ENCODE data around the gene DRGX. TPM values are rescaled to one million over a fixed set of nuclear protein-coding genes. Genes with fewer than 3 reads are reported as not detected.

The DRGX gene
- not detected for total RNA-seq
- not detected for polyA plus RNA-seq
- long read RNA-seq, donor 1 = 0 reads
- long read RNA-seq, donor 2 = 0 reads
- long read RNA-seq, donor 3 = 0 reads

GRCh38 chr10:49395741-49396665 lies at the start of gene DRGX:
Gene DRGX, minus strand, starts transcription at chr10:49396089. Its CDS starts 649 bp downstream, at chr10:49395440.
- Histone ChIP-seq H3K9me3 (no peaks in the 10 kb centered on the region), H3K27ac (no peak within 1 kb of the TSS), H3K27me3 (peaks cover 46 to 100% (median 99%) of the 10 kb centered on the region in 7 donors), H3K4me3 (peak within 1 kb of the TSS in 5 of 10 donors; percentile 7 to 25 (median 17)), H3K4me1 (peaks cover 9 to 41% (median 34%) of the 10 kb centered on the region in 9 donors), H3K36me3 (no peaks in the 10 kb centered on the region)
- DNase-seq (no peak), ATAC-seq (peak in 1 of 8 donors; percentile 36)
- WGBS, 2 donors = 2 to 3% methylated on average over 63 of the region's 63 CpGs
- intact Hi-C loops (cut with DNase I) = loop anchor here in 1 of 10 donors (10.0 kb wide), 1 partner anchor 181 kb away; no protein-coding TSS in a partner anchor
- no peak for TF ChIP-seq CTCF (IDR thresholded peaks at IDR 0.05)

- Histone ChIP-seq H3K36me3 (peaks cover 0 to 4% (median 0%) of the 10 kb centered on the region in 9 donors), H3K27ac (no peak overlapping the region), H3K9me3 (peaks cover 0 to 21% (median 11%) of the 10 kb centered on the region in 11 donors), H3K27me3 (no peaks in the 10 kb centered on the region), H3K4me1 (no peaks in the 10 kb centered on the region), H3K4me3 (no peak overlapping the region)
- ATAC-seq (no peak), DNase-seq (no peak)
- WGBS, 2 donors = 94% methylated on average over 4 of the region's 4 CpGs
- no peak for TF ChIP-seq CTCF (IDR thresholded peaks at IDR 0.05)
- intact Hi-C loops (cut with DNase I) = no loop called here
These were observed 48.5 kb upstream of the DRGX start for GRCh38 chr10:49444349-49444748.

- intact Hi-C loops (cut with DNase I) = no loop called here
These were observed 47.0 kb upstream of the DRGX start for GRCh38 chr10:49442863-49443262.

More at GRCh38 chr10:49442863-49443262, 47.0 kb upstream of the DRGX start:
- DNase-seq (no peak), ATAC-seq (no peak)
- Histone ChIP-seq H3K9me3 (peaks cover 0 to 6% (median 0%) of the 10 kb centered on the region in 11 donors), H3K27me3 (no peaks in the 10 kb centered on the region), H3K4me3 (no peak overlapping the region), H3K4me1 (no peaks in the 10 kb centered on the region), H3K27ac (no peak overlapping the region), H3K36me3 (peaks cover 0 to 4% (median 0%) of the 10 kb centered on the region in 9 donors)
- WGBS, 2 donors = 85 to 88% methylated on average over 4 of the region's 4 CpGs
- TF ChIP-seq CTCF (IDR thresholded peaks at IDR 0.05) = no peak
